ENCODE measurements around the gene SHROOM3.

DNA sequence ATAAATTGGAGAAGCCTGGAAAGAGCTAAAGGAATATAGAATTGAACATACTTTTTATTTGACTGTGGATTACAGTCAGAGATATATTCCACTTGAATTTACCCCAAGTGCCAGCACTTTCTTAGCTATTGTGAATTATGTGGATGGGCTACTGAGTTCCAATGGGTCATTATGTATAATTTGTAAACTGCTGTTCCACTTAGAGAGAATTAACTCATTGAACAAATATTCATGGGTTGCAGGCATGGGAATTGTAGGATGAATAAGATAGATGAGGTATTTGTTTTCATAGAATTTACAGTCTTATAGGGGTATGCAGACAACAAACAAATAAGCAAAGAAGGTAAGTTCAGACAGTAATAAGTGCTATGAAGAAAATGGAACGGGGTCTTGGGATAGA, 195.7 kb downstream of the SHROOM3 start:
- no peak for TF ChIP-seq TAF1 (IDR thresholded peaks at IDR 0.05; ENCODE audit: borderline replicate concordance, insufficient read depth, low read length)
- TF ChIP-seq, protein P1, sequence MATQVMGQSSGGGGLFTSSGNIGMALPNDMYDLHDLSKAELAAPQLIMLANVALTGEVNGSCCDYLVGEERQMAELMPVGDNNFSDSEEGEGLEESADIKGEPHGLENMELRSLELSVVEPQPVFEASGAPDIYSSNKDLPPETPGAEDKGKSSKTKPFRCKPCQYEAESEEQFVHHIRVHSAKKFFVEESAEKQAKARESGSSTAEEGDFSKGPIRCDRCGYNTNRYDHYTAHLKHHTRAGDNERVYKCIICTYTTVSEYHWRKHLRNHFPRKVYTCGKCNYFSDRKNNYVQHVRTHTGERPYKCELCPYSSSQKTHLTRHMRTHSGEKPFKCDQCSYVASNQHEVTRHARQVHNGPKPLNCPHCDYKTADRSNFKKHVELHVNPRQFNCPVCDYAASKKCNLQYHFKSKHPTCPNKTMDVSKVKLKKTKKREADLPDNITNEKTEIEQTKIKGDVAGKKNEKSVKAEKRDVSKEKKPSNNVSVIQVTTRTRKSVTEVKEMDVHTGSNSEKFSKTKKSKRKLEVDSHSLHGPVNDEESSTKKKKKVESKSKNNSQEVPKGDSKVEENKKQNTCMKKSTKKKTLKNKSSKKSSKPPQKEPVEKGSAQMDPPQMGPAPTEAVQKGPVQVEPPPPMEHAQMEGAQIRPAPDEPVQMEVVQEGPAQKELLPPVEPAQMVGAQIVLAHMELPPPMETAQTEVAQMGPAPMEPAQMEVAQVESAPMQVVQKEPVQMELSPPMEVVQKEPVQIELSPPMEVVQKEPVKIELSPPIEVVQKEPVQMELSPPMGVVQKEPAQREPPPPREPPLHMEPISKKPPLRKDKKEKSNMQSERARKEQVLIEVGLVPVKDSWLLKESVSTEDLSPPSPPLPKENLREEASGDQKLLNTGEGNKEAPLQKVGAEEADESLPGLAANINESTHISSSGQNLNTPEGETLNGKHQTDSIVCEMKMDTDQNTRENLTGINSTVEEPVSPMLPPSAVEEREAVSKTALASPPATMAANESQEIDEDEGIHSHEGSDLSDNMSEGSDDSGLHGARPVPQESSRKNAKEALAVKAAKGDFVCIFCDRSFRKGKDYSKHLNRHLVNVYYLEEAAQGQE (IDR thresholded peaks at IDR 0.05; ENCODE audit: insufficient read depth in 1 of 2, low read depth in 2 of 2, low read length in 2 of 2) = no peak
- no peak for TF ChIP-seq POLR2AphosphoS5 (IDR thresholded peaks at IDR 0.05; ENCODE audit: low read depth, low read length)

Measured in PFSK-1 (cell line).